ENCODE data around the gene MEIS1.

MEIS1 gene

GRCh38 chr2:66496670-66497420 is 61.9 kb downstream of the MEIS1 start:
- no peak for TF ChIP-seq CTCF (IDR thresholded peaks at IDR 0.05; ENCODE audit: extremely low read depth, missing control alignments)
- no peak for DNase-seq (ENCODE audit: low spot score)

- no peak for DNase-seq (ENCODE audit: low spot score)
- no peak for TF ChIP-seq CTCF (IDR thresholded peaks at IDR 0.05; ENCODE audit: extremely low read depth, missing control alignments)
Observed at GRCh38 chr2:66497431-66498288, 62.7 kb downstream of the MEIS1 start.

- no peak for TF ChIP-seq CTCF (IDR thresholded peaks at IDR 0.05; ENCODE audit: extremely low read depth, missing control alignments)
- DNase-seq (ENCODE audit: low spot score) = no peak
Observed at GRCh38 chr2:66498289-66498975, 63.5 kb downstream of the MEIS1 start.

GRCh38 chr2:66501267-66501666 is 66.3 kb downstream of the MEIS1 start:
- no peak for DNase-seq (ENCODE audit: low spot score)
- no peak for TF ChIP-seq CTCF (IDR thresholded peaks at IDR 0.05; ENCODE audit: extremely low read depth, missing control alignments)

GRCh38 chr2:66506265-66506664 is 71.3 kb downstream of the MEIS1 start:
- no peak for DNase-seq (ENCODE audit: low spot score)
- no peak for TF ChIP-seq CTCF (IDR thresholded peaks at IDR 0.05; ENCODE audit: extremely low read depth, missing control alignments)

- TF ChIP-seq CTCF (IDR thresholded peaks at IDR 0.05; ENCODE audit: extremely low read depth, missing control alignments) = no peak
- no peak for DNase-seq (ENCODE audit: low spot score)
Observed at GRCh38 chr2:66507673-66508201, 72.8 kb downstream of the MEIS1 start.
